Activated T-cell treated with anti-CD3 and anti-CD28 coated beads for 4 hours (primary cell): ENCODE data around the gene SNRPB2.

Experiments
- DNase-seq: peaks from one replicate; pipeline ENCODE4 v3.0.0-alpha.2; 2020

Gene SNRPB2

GRCh38 chr20:16740365-16741072 lies 10.7 kb downstream of the SNRPB2 start:
- DNase-seq = no peak

- DNase-seq = no peak
These were observed 14.5 kb downstream of the SNRPB2 start for GRCh38 chr20:16744178-16744807.

GRCh38 chr20:16745204-16745603 lies 15.4 kb downstream of the SNRPB2 start:
- DNase-seq = no peak

- DNase-seq = no peak
These were observed 17.5 kb downstream of the SNRPB2 start for GRCh38 chr20:16747291-16747811.

GRCh38 chr20:16748308-16748900 lies 18.6 kb downstream of the SNRPB2 start, which contains the start of gene OTOR:
TSS of gene OTOR (plus strand) at chr20:16748358. CDS start at chr20:16748402, 44 bp downstream.
- no peak for DNase-seq

- no peak for DNase-seq
These were observed 19.7 kb downstream of the SNRPB2 start for GRCh38 chr20:16749573-16749972.

GRCh38 chr20:16752082-16752481 lies 22.3 kb downstream of the SNRPB2 start:
- no peak for DNase-seq

GRCh38 chr20:16752901-16753300 lies 23.1 kb downstream of the SNRPB2 start:
- DNase-seq = no peak

- DNase-seq = no peak
These were observed 28.8 kb downstream of the SNRPB2 start for GRCh38 chr20:16758454-16759180.

- no peak for DNase-seq
These were observed 29.3 kb downstream of the SNRPB2 start for GRCh38 chr20:16759181-16759563.

- no peak for DNase-seq
These were observed 30.8 kb downstream of the SNRPB2 start for GRCh38 chr20:16760431-16761304.

GRCh38 chr20:16761305-16761829 lies 31.5 kb downstream of the SNRPB2 start:
- DNase-seq = peak; percentile 22

GRCh38 chr20:16764560-16764959 lies 34.7 kb downstream of the SNRPB2 start:
- no peak for DNase-seq

GRCh38 chr20:16771213-16771612 lies 41.4 kb downstream of the SNRPB2 start:
- no peak for DNase-seq

- no peak for DNase-seq
These were observed 46.1 kb downstream of the SNRPB2 start for GRCh38 chr20:16775961-16776360.

- DNase-seq = no peak
These were observed 47.3 kb downstream of the SNRPB2 start for GRCh38 chr20:16777126-16777525.

- no peak for DNase-seq
These were observed 48.3 kb downstream of the SNRPB2 start for GRCh38 chr20:16778159-16778558.

GRCh38 chr20:16781496-16781895 lies 51.7 kb downstream of the SNRPB2 start:
- DNase-seq = no peak

- no peak for DNase-seq
These were observed 55.4 kb downstream of the SNRPB2 start for GRCh38 chr20:16785226-16785625.
